ENCODE measurements around the gene TNNC2. TPM values are rescaled to one million over a fixed set of nuclear protein-coding genes. Genes with fewer than 3 reads are reported as not detected.

TNNC2 gene
- total and polyA plus RNA-seq, 9 of the 15 experiments (the other 6 are each of a cell fraction or from before 2014, with no cell fraction given), result not detected

DNA sequence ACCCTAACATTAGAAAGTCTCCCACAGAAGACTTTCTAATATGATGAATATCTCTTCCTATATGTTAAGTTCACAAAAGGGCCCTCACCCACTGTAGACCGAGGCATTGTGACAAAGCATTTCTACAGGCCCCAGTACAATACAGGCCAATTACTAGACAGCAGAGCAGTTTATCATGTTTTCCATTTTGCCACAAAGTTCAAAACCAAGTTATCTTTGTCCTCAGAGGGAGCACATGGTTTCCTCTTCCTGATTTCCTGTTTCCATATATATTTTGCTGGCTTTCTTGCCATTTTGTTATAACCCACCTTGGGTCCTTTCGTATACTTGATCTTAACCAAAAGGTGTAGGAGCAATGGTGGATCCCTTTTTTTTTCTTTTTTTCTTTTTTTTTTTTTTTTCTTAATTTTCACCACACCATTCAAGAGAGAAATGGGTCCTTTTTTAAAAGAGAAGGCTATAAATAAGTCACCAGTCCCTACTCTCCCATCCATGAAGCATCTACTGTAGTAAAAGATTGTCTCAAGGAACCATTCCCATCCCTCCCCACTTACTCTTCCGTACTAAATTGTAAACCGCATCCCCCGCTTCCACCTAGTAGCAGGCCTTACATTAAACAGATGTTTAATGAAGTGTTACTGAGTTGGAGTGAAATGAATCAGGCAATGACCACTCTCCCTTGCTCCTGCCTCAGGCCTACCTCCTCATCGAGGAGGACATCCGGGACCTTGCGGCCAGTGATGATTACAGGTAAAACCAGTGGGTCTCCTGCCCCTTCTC, 16.7 kb downstream of the TNNC2 start (continued):
- TF ChIP-seq, protein P1, sequence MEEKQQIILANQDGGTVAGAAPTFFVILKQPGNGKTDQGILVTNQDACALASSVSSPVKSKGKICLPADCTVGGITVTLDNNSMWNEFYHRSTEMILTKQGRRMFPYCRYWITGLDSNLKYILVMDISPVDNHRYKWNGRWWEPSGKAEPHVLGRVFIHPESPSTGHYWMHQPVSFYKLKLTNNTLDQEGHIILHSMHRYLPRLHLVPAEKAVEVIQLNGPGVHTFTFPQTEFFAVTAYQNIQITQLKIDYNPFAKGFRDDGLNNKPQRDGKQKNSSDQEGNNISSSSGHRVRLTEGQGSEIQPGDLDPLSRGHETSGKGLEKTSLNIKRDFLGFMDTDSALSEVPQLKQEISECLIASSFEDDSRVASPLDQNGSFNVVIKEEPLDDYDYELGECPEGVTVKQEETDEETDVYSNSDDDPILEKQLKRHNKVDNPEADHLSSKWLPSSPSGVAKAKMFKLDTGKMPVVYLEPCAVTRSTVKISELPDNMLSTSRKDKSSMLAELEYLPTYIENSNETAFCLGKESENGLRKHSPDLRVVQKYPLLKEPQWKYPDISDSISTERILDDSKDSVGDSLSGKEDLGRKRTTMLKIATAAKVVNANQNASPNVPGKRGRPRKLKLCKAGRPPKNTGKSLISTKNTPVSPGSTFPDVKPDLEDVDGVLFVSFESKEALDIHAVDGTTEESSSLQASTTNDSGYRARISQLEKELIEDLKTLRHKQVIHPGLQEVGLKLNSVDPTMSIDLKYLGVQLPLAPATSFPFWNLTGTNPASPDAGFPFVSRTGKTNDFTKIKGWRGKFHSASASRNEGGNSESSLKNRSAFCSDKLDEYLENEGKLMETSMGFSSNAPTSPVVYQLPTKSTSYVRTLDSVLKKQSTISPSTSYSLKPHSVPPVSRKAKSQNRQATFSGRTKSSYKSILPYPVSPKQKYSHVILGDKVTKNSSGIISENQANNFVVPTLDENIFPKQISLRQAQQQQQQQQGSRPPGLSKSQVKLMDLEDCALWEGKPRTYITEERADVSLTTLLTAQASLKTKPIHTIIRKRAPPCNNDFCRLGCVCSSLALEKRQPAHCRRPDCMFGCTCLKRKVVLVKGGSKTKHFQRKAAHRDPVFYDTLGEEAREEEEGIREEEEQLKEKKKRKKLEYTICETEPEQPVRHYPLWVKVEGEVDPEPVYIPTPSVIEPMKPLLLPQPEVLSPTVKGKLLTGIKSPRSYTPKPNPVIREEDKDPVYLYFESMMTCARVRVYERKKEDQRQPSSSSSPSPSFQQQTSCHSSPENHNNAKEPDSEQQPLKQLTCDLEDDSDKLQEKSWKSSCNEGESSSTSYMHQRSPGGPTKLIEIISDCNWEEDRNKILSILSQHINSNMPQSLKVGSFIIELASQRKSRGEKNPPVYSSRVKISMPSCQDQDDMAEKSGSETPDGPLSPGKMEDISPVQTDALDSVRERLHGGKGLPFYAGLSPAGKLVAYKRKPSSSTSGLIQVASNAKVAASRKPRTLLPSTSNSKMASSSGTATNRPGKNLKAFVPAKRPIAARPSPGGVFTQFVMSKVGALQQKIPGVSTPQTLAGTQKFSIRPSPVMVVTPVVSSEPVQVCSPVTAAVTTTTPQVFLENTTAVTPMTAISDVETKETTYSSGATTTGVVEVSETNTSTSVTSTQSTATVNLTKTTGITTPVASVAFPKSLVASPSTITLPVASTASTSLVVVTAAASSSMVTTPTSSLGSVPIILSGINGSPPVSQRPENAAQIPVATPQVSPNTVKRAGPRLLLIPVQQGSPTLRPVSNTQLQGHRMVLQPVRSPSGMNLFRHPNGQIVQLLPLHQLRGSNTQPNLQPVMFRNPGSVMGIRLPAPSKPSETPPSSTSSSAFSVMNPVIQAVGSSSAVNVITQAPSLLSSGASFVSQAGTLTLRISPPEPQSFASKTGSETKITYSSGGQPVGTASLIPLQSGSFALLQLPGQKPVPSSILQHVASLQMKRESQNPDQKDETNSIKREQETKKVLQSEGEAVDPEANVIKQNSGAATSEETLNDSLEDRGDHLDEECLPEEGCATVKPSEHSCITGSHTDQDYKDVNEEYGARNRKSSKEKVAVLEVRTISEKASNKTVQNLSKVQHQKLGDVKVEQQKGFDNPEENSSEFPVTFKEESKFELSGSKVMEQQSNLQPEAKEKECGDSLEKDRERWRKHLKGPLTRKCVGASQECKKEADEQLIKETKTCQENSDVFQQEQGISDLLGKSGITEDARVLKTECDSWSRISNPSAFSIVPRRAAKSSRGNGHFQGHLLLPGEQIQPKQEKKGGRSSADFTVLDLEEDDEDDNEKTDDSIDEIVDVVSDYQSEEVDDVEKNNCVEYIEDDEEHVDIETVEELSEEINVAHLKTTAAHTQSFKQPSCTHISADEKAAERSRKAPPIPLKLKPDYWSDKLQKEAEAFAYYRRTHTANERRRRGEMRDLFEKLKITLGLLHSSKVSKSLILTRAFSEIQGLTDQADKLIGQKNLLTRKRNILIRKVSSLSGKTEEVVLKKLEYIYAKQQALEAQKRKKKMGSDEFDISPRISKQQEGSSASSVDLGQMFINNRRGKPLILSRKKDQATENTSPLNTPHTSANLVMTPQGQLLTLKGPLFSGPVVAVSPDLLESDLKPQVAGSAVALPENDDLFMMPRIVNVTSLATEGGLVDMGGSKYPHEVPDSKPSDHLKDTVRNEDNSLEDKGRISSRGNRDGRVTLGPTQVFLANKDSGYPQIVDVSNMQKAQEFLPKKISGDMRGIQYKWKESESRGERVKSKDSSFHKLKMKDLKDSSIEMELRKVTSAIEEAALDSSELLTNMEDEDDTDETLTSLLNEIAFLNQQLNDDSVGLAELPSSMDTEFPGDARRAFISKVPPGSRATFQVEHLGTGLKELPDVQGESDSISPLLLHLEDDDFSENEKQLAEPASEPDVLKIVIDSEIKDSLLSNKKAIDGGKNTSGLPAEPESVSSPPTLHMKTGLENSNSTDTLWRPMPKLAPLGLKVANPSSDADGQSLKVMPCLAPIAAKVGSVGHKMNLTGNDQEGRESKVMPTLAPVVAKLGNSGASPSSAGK (IDR thresholded peaks at IDR 0.05), result 0 out of 2 replicates have a peak, but pooled peaks have one; percentile 16
- TF ChIP-seq NR2C2 (CRISPR knock-in tag; IDR thresholded peaks at IDR 0.05), result no peak
- 0 out of 2 replicates have a peak, but pooled peaks have one; percentile 28 for TF ChIP-seq NR2C2 (tag; IDR thresholded peaks at IDR 0.05)
- no peak for TF ChIP-seq JUNB (CRISPR knock-in tag; conservative IDR thresholded peaks at IDR 0.05)
- TF ChIP-seq, protein P2, sequence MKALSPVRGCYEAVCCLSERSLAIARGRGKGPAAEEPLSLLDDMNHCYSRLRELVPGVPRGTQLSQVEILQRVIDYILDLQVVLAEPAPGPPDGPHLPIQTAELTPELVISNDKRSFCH (CRISPR knock-in tag; IDR thresholded peaks at IDR 0.05), result no peak
- TF ChIP-seq, protein P2 (tag; IDR thresholded peaks at IDR 0.05), result peak; percentile 33; the same call in 1 of the 2 replicates
- TF ChIP-seq SMARCE1 (IDR thresholded peaks at IDR 0.05), result no peak
- TF ChIP-seq ZFX (CRISPR knock-in tag; IDR thresholded peaks at IDR 0.05), result peak; percentile 59
- no peak for TF ChIP-seq ZNF124 (CRISPR knock-in tag; IDR thresholded peaks at IDR 0.05)
- TF ChIP-seq ZBED1 (IDR thresholded peaks at IDR 0.05), result no peak
- TF ChIP-seq, protein P3, sequence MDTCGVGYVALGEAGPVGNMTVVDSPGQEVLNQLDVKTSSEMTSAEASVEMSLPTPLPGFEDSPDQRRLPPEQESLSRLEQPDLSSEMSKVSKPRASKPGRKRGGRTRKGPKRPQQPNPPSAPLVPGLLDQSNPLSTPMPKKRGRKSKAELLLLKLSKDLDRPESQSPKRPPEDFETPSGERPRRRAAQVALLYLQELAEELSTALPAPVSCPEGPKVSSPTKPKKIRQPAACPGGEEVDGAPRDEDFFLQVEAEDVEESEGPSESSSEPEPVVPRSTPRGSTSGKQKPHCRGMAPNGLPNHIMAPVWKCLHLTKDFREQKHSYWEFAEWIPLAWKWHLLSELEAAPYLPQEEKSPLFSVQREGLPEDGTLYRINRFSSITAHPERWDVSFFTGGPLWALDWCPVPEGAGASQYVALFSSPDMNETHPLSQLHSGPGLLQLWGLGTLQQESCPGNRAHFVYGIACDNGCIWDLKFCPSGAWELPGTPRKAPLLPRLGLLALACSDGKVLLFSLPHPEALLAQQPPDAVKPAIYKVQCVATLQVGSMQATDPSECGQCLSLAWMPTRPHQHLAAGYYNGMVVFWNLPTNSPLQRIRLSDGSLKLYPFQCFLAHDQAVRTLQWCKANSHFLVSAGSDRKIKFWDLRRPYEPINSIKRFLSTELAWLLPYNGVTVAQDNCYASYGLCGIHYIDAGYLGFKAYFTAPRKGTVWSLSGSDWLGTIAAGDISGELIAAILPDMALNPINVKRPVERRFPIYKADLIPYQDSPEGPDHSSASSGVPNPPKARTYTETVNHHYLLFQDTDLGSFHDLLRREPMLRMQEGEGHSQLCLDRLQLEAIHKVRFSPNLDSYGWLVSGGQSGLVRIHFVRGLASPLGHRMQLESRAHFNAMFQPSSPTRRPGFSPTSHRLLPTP (IDR thresholded peaks at IDR 0.05; ENCODE audit: borderline replicate concordance, extremely low read depth, insufficient read length), result no peak

Data from K562 (cell line).